ENCODE measurements around the gene RPS17. TPM values are rescaled to one million over a fixed set of nuclear protein-coding genes. Genes with fewer than 3 reads are reported as not detected.

The RPS17 gene
- total RNA-seq, 2 donors from 2014 or later, result 1,918 to 2,023 TPM

DNA sequence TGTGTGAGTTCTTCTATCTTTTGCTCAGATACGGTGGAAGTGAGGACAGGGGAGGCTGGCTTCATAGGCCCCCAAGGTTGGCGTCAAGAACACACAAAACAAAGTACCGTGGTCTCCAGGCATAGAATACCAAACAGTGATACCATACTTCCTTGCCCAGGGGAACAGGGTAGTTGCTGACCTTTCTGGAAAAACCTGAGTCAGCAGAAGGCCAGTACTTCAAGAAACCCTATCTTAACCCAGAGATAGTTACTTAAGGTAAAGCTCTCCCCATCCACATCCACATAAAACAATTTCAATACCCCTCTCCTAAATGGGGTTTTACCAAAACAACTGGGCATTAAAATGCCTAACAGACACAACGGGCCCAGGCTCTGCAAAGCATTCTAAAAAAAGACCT, 29.6 kb upstream of the RPS17 start:
- Histone ChIP-seq H3K9me3 (ENCODE audit: control insufficient read depth, low read length) (no peaks in the 10 kb centered on the region), H3K27me3 (ENCODE audit: control insufficient read depth, insufficient read depth, low read length, poor library complexity, severe bottlenecking) (no peaks in the 10 kb centered on the region), H3K4me1 (ENCODE audit: control insufficient read depth, insufficient read depth, low read length) (peaks cover 19% of the 10 kb centered on the region), H3K27ac (ENCODE audit: low read depth, low read length) (no peak overlapping the region), H3K4me3 (ENCODE audit: low read length) (no peak overlapping the region), H3K9ac (ENCODE audit: extremely low read depth, low read length, poor library complexity, severe bottlenecking) (no peak overlapping the region), H3K36me3 (ENCODE audit: control insufficient read depth, insufficient read depth, low read length) (no peaks in the 10 kb centered on the region)
- no peaks in the 10 kb centered on the region for H3K36me3 Mint-ChIP-seq (ENCODE audit: low read depth)
- no peak overlapping the region for H3K4me3 Mint-ChIP-seq
- no peak overlapping the region for H3K27ac Mint-ChIP-seq
- 99 to 100% methylated on average over 1 to 4 of the region's 4 CpGs for WGBS, 2 experiments (ENCODE audit: insufficient coverage in 1 of 2, insufficient read length in 1 of 2)
- no peaks in the 10 kb centered on the region for H3K9me3 Mint-ChIP-seq
- H3K27me3 Mint-ChIP-seq (ENCODE audit: insufficient read depth), result peaks cover 2% of the 10 kb centered on the region
- peak; percentile 14 for DNase-seq
- H3K4me1 Mint-ChIP-seq, result peaks cover 52% of the 10 kb centered on the region
- TF ChIP-seq, protein P1, sequence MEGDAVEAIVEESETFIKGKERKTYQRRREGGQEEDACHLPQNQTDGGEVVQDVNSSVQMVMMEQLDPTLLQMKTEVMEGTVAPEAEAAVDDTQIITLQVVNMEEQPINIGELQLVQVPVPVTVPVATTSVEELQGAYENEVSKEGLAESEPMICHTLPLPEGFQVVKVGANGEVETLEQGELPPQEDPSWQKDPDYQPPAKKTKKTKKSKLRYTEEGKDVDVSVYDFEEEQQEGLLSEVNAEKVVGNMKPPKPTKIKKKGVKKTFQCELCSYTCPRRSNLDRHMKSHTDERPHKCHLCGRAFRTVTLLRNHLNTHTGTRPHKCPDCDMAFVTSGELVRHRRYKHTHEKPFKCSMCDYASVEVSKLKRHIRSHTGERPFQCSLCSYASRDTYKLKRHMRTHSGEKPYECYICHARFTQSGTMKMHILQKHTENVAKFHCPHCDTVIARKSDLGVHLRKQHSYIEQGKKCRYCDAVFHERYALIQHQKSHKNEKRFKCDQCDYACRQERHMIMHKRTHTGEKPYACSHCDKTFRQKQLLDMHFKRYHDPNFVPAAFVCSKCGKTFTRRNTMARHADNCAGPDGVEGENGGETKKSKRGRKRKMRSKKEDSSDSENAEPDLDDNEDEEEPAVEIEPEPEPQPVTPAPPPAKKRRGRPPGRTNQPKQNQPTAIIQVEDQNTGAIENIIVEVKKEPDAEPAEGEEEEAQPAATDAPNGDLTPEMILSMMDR (conservative IDR thresholded peaks at IDR 0.05), result no peak

DNA sequence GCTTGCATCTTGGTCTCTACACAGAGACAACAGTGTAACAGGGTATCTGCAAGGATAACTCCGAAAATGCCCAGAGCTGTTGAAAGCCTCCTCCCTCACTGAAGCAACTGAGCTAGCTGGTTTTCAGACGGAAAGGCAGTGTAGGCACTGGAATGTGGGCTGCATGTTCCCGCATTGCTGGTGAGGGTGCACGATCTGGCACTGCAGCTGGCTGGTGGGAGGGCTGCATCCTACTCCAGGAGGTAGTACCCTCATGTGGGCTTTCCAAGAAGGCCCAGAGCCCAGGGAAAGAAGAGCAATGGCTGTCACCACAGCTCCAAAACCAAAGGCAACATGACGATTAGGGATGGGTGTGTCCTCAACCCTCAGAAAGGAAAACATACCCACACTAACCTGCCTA, 28.7 kb upstream of the RPS17 start:
- no peak overlapping the region for H3K27ac Mint-ChIP-seq
- no peaks in the 10 kb centered on the region for H3K9me3 Mint-ChIP-seq
- DNase-seq, result peak; percentile 28
- H3K9ac ChIP-seq (ENCODE audit: extremely low read depth, low read length, poor library complexity, severe bottlenecking), result no peak overlapping the region
- TF ChIP-seq, protein P1 (conservative IDR thresholded peaks at IDR 0.05), result no peak
- H3K36me3 Mint-ChIP-seq (ENCODE audit: low read depth), result no peaks in the 10 kb centered on the region
- no peaks in the 10 kb centered on the region for H3K36me3 ChIP-seq (ENCODE audit: control insufficient read depth, insufficient read depth, low read length)
- peaks cover 19% of the 10 kb centered on the region for H3K4me1 ChIP-seq (ENCODE audit: control insufficient read depth, insufficient read depth, low read length)
- H3K27me3 ChIP-seq (ENCODE audit: control insufficient read depth, insufficient read depth, low read length, poor library complexity, severe bottlenecking), result no peaks in the 10 kb centered on the region
- 89 to 92% methylated on average over 3 to 5 of the region's 5 CpGs for WGBS, 2 experiments (ENCODE audit: insufficient coverage in 1 of 2, insufficient read length in 1 of 2)
- H3K4me3 ChIP-seq (ENCODE audit: low read length), result no peak overlapping the region
- no peak overlapping the region for H3K4me3 Mint-ChIP-seq
- no peak overlapping the region for H3K27ac ChIP-seq (ENCODE audit: low read depth, low read length)
- peaks cover 47% of the 10 kb centered on the region for H3K4me1 Mint-ChIP-seq
- H3K27me3 Mint-ChIP-seq (ENCODE audit: insufficient read depth), result peaks cover 2% of the 10 kb centered on the region
- no peaks in the 10 kb centered on the region for H3K9me3 ChIP-seq (ENCODE audit: control insufficient read depth, low read length)

DNA sequence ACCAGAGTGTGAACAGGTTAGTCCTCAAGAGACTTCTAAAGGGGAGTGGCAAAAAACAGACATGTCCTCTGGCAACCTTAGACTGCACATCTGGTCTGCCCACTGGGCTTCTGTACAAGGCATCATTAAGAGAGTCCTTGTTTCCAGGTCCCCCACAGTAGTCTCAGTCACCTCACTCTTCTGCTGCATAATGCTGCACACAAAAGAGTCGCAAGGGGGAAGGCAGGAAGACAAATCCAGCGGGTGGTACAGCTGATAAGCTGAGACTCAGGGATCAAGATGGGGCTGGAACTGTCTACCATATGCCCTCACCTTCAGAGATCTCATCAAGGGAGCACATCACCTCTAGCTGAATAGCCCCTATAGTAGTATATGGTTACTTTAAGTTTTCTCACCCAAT, 27.4 kb upstream of the RPS17 start:
- no peaks in the 10 kb centered on the region for H3K27me3 ChIP-seq (ENCODE audit: control insufficient read depth, insufficient read depth, low read length, poor library complexity, severe bottlenecking)
- Mint-ChIP-seq H3K4me3 (no peak overlapping the region), H3K27me3 (ENCODE audit: insufficient read depth) (peaks cover 2% of the 10 kb centered on the region), H3K9me3 (no peaks in the 10 kb centered on the region), H3K36me3 (ENCODE audit: low read depth) (no peaks in the 10 kb centered on the region), H3K4me1 (peaks cover 38% of the 10 kb centered on the region), H3K27ac (no peak overlapping the region)
- H3K36me3 ChIP-seq (ENCODE audit: control insufficient read depth, insufficient read depth, low read length), result no peaks in the 10 kb centered on the region
- no peak overlapping the region for H3K27ac ChIP-seq (ENCODE audit: low read depth, low read length)
- H3K9me3 ChIP-seq (ENCODE audit: control insufficient read depth, low read length), result no peaks in the 10 kb centered on the region
- TF ChIP-seq, protein P1 (conservative IDR thresholded peaks at IDR 0.05), result no peak
- 84 to 98% methylated on average over 2 of the region's 2 CpGs for WGBS, 2 experiments (ENCODE audit: insufficient coverage in 1 of 2, insufficient read length in 1 of 2)
- H3K4me3 ChIP-seq (ENCODE audit: low read length), result no peak overlapping the region
- H3K9ac ChIP-seq (ENCODE audit: extremely low read depth, low read length, poor library complexity, severe bottlenecking), result no peak overlapping the region
- peak; percentile 20 for DNase-seq
- H3K4me1 ChIP-seq (ENCODE audit: control insufficient read depth, insufficient read depth, low read length), result peaks cover 17% of the 10 kb centered on the region

Measured in endodermal cell (in vitro differentiated cells).